Measurements from ENCODE around the gene SRRM2.

SRRM2 gene

GRCh38 chr16:2706611-2707311 is 45.7 kb upstream of the SRRM2 start:
- no peaks in the 10 kb centered on the region for H3K4me1 ChIP-seq (ENCODE audit: insufficient read depth, low read length, poor library complexity, severe bottlenecking)
- peaks cover 4% of the 10 kb centered on the region; the same call in 1 of the 2 replicates for H3K36me3 ChIP-seq (ENCODE audit: insufficient read depth, low read length)
- no peaks in the 10 kb centered on the region for H4K20me1 ChIP-seq (ENCODE audit: insufficient read depth, low read length, poor library complexity, severe bottlenecking)
- H3K9me2 ChIP-seq (replicated peaks; ENCODE audit: low read depth, low read length), result no peaks in the 10 kb centered on the region
- H3K4me3 ChIP-seq (ENCODE audit: low read length, poor library complexity, severe bottlenecking), result no peak overlapping the region
- H3K79me2 ChIP-seq (ENCODE audit: insufficient read depth, low read length), result no peaks in the 10 kb centered on the region
- no peak overlapping the region for H3K4me2 ChIP-seq (ENCODE audit: low read depth, low read length, poor library complexity, severe bottlenecking)
- no peaks in the 10 kb centered on the region for H3F3A ChIP-seq (ENCODE audit: low read depth)
- no peaks in the 10 kb centered on the region for H3K27me3 ChIP-seq (ENCODE audit: insufficient read depth, low read length, poor library complexity, severe bottlenecking)
- H3K9me3 ChIP-seq (ENCODE audit: insufficient read depth, low read depth, low read length), result no peaks in the 10 kb centered on the region
- no peak for TF ChIP-seq EZH2phosphoT487 (IDR thresholded peaks at IDR 0.05; ENCODE audit: borderline replicate concordance)
- TF ChIP-seq, protein P1, sequence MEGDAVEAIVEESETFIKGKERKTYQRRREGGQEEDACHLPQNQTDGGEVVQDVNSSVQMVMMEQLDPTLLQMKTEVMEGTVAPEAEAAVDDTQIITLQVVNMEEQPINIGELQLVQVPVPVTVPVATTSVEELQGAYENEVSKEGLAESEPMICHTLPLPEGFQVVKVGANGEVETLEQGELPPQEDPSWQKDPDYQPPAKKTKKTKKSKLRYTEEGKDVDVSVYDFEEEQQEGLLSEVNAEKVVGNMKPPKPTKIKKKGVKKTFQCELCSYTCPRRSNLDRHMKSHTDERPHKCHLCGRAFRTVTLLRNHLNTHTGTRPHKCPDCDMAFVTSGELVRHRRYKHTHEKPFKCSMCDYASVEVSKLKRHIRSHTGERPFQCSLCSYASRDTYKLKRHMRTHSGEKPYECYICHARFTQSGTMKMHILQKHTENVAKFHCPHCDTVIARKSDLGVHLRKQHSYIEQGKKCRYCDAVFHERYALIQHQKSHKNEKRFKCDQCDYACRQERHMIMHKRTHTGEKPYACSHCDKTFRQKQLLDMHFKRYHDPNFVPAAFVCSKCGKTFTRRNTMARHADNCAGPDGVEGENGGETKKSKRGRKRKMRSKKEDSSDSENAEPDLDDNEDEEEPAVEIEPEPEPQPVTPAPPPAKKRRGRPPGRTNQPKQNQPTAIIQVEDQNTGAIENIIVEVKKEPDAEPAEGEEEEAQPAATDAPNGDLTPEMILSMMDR (conservative IDR thresholded peaks at IDR 0.05; ENCODE audit: low read length), result no peak
- H3K9ac ChIP-seq (ENCODE audit: low read depth, low read length, poor library complexity, severe bottlenecking), result no peak overlapping the region
- H2AFZ ChIP-seq (ENCODE audit: low read length), result no peak overlapping the region

- Histone ChIP-seq H3K4me3 (ENCODE audit: low read length, poor library complexity, severe bottlenecking) (no peak overlapping the region), H4K20me1 (ENCODE audit: insufficient read depth, low read length, poor library complexity, severe bottlenecking) (no peaks in the 10 kb centered on the region)
Observed at GRCh38 chr16:2707368-2708289, 44.8 kb upstream of the SRRM2 start.

DNA sequence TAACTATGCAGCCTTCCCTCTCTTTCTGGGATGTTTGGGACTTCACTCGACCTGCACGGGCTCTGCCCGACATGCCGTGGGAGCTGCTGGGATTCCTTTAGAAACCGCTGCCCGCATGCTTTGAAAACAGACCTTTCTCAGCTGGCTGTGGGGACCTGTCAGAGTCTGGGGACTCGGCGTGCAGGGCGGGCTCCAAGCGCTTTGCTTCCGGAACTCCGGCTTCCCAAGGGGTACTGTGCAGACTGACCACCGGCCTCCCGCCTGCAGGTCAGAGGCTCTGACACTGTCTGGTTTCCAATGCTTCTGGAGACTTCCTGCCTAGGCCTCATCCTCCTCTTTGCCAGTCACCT is 44.2 kb upstream of the SRRM2 start:
- Histone ChIP-seq H3K36me3 (ENCODE audit: insufficient read depth, low read length) (no peaks in the 10 kb centered on the region), H3K9me3 (ENCODE audit: insufficient read depth, low read depth, low read length) (no peaks in the 10 kb centered on the region), H3K27me3 (ENCODE audit: insufficient read depth, low read length, poor library complexity, severe bottlenecking) (no peaks in the 10 kb centered on the region), H3K4me2 (ENCODE audit: low read depth, low read length, poor library complexity, severe bottlenecking) (no peak overlapping the region), H3K9ac (ENCODE audit: low read depth, low read length, poor library complexity, severe bottlenecking) (no peak overlapping the region), H3K79me2 (ENCODE audit: insufficient read depth, low read length) (no peaks in the 10 kb centered on the region), H2AFZ (ENCODE audit: low read length) (no peak overlapping the region), H3K4me1 (ENCODE audit: insufficient read depth, low read length, poor library complexity, severe bottlenecking) (no peaks in the 10 kb centered on the region), H3K9me2 (replicated peaks; ENCODE audit: low read depth, low read length) (no peaks in the 10 kb centered on the region), H4K20me1 (ENCODE audit: insufficient read depth, low read length, poor library complexity, severe bottlenecking) (no peaks in the 10 kb centered on the region), H3K4me3 (ENCODE audit: low read length, poor library complexity, severe bottlenecking) (no peak overlapping the region), H3F3A (ENCODE audit: low read depth) (no peaks in the 10 kb centered on the region)
- TF ChIP-seq, protein P1 (conservative IDR thresholded peaks at IDR 0.05; ENCODE audit: low read length), result no peak
- no peak for TF ChIP-seq EZH2phosphoT487 (IDR thresholded peaks at IDR 0.05; ENCODE audit: borderline replicate concordance)

More at GRCh38 chr16:2707368-2708289, 44.8 kb upstream of the SRRM2 start:
- Histone ChIP-seq H3K9ac (ENCODE audit: low read depth, low read length, poor library complexity, severe bottlenecking) (no peak overlapping the region), H3K36me3 (ENCODE audit: insufficient read depth, low read length) (no peaks in the 10 kb centered on the region), H3K4me1 (ENCODE audit: insufficient read depth, low read length, poor library complexity, severe bottlenecking) (no peaks in the 10 kb centered on the region), H3K79me2 (ENCODE audit: insufficient read depth, low read length) (no peaks in the 10 kb centered on the region), H3K4me2 (ENCODE audit: low read depth, low read length, poor library complexity, severe bottlenecking) (no peak overlapping the region), H3K27me3 (ENCODE audit: insufficient read depth, low read length, poor library complexity, severe bottlenecking) (no peaks in the 10 kb centered on the region), H2AFZ (ENCODE audit: low read length) (no peak overlapping the region), H3K9me2 (replicated peaks; ENCODE audit: low read depth, low read length) (no peaks in the 10 kb centered on the region), H3F3A (ENCODE audit: low read depth) (no peaks in the 10 kb centered on the region), H3K9me3 (ENCODE audit: insufficient read depth, low read depth, low read length) (no peaks in the 10 kb centered on the region)
- TF ChIP-seq, protein P1 (conservative IDR thresholded peaks at IDR 0.05; ENCODE audit: low read length), result no peak
- TF ChIP-seq EZH2phosphoT487 (IDR thresholded peaks at IDR 0.05; ENCODE audit: borderline replicate concordance), result no peak
